Spinal cord (tissue), 10 donors: ENCODE results near the gene KRT80. TPM values are rescaled to one million over a fixed set of nuclear protein-coding genes. Genes with fewer than 3 reads are reported as not detected.

ENCODE experiments used
- DNase-seq, 6 donors: peaks; one replicate each; pipeline versions ENCODE4 v3.0.0 to v3.0.0-alpha.2; 2013 to 2015; ENCODE audit warnings: low spot score in 6 of 6, low read depth in 4 of 6
- H3K27ac ChIP-seq: one replicate; pipeline ENCODE4 v1.5.1; 2013; ENCODE audit warnings: low read depth, low read length, control low read depth
- H3K27me3 ChIP-seq: one replicate; pipeline ENCODE4 v1.6.1; 2013; ENCODE audit warnings: low read length; ENCODE audit not compliant: control insufficient read depth, insufficient read depth
- H3K36me3 ChIP-seq: one replicate; pipeline ENCODE4 v1.6.1; 2013; ENCODE audit warnings: low read length; ENCODE audit not compliant: control insufficient read depth, insufficient read depth
- H3K4me1 ChIP-seq: one replicate; pipeline ENCODE4 v1.6.1; 2013; ENCODE audit warnings: low read length; ENCODE audit not compliant: control insufficient read depth, insufficient read depth
- H3K4me3 ChIP-seq: one replicate; pipeline ENCODE4 v1.5.1; 2013; ENCODE audit warnings: low read depth, low read length, control low read depth
- H3K9me3 ChIP-seq: one replicate; pipeline ENCODE4 v1.6.1; 2013; ENCODE audit warnings: low read length; ENCODE audit not compliant: control insufficient read depth, insufficient read depth
- WGBS: methylation state at CpG from one replicate; pipeline ENCODE4 v1.1.5; 2013; ENCODE audit warnings: missing lambda C conversion rate; ENCODE audit not compliant: insufficient coverage; 5-methylcytosine and 5-hydroxymethylcytosine counted together
- polyA plus RNA-seq, 2 donors: library from polyadenylated mRNA; unstranded; fragments of 120-200 nt; gene quantifications; one replicate each; pipeline ENCODE4 v1.2.1, GENCODE V29; 2013; ENCODE audit not compliant: insufficient read length in 2 of 2
- total RNA-seq, 2 donors: library from RNA; depleted of rRNA in 1 of 2; stranded (reverse); fragments of 120-200 nt in 1 of 2; fragments of >200 nt in 1 of 2; gene quantifications; one replicate each; pipeline versions ENCODE4 v1.2.3 to v1.2.4, GENCODE V29; 2013 to 2014
- donor health status: healthy.

The KRT80 gene
- total and polyA plus RNA-seq, 4 donors, result 0.12 TPM; not detected in 3

DNA sequence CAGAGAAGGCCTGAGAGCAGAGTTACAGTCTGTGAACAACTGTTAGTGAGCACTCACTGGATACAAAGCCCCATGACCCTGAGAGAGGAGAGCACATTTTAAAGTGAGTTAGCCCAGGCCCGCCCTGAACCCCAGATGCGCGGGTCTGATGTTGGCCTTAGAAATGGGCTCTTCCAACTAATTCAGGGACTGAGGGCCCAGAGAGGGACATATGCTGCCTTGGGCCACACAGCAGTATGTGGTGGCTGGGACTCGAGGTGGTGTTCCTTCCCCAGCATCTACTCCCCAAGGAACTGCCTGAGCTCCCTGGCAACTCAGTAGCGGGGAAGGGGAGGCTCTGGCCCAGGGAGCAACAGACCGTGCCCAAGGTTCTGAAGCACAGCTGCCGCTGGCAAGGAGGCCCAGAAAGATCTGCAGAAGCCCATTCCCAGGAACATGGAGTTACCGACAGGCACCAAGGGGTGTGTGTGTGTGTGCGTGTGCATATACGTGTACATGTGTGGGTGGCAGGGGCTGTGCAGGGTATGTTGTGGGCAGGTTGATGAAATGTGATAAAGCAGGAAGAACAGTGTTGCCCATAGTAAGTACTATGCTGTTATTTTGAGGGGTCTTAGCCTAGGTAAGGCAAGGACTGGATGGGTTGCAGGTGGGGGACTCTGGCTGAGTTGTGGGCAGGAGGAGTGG lies 40.5 kb downstream of the KRT80 start:
- WGBS, result 93% methylated on average over 10 of the region's 10 CpGs
- H3K4me3 ChIP-seq, result no peak overlapping the region
- DNase-seq, result no peak
- H3K9me3 ChIP-seq, result no peaks in the 10 kb centered on the region
- peaks cover 13% of the 10 kb centered on the region for H3K27me3 ChIP-seq
- H3K4me1 ChIP-seq, result peaks cover 33% of the 10 kb centered on the region
- H3K27ac ChIP-seq, result no peak overlapping the region
- no peaks in the 10 kb centered on the region for H3K36me3 ChIP-seq

GRCh38 chr12:52149651-52150241 lies 42.1 kb downstream of the KRT80 start:
- no peak overlapping the region for H3K27ac ChIP-seq
- peaks cover 13% of the 10 kb centered on the region for H3K27me3 ChIP-seq
- no peak overlapping the region for H3K4me3 ChIP-seq
- no peaks in the 10 kb centered on the region for H3K36me3 ChIP-seq
- peaks cover 33% of the 10 kb centered on the region for H3K4me1 ChIP-seq
- no peaks in the 10 kb centered on the region for H3K9me3 ChIP-seq
- peak in 1 of 6 donors; percentile 49 for DNase-seq
- 57% methylated on average over 5 of the region's 5 CpGs for WGBS

DNA sequence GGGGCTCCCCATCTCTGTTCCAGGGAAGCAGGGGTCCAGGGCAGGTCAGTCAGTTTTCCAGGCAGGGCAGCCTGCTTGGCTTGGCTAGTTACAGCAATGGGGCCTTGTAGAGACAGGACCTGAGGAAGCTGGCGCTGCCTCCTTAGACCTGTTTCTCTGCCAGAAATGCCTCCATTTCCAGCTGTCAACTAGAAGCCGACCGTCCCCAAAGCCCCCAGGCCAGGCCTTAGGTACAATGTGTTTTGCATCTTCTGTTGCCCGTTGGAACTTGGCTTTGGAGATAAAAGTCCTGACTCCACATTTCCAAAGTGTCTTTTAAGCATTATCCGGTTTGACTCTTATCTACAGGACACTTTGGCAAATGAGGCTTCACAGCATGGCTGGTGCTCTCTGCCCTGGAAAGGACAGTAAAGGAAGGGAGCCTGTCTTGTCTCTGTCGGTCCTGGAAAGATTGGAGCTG lies 42.6 kb downstream of the KRT80 start:
- Histone ChIP-seq H3K36me3 (no peaks in the 10 kb centered on the region), H3K9me3 (no peaks in the 10 kb centered on the region), H3K4me1 (peaks cover 33% of the 10 kb centered on the region), H3K27me3 (peaks cover 13% of the 10 kb centered on the region), H3K4me3 (no peak overlapping the region), H3K27ac (no peak overlapping the region)
- 53% methylated on average over 6 of the region's 6 CpGs for WGBS
- DNase-seq, result no peak

- H3K4me1 ChIP-seq, result peaks cover 33% of the 10 kb centered on the region
- 93% methylated on average over 12 of the region's 14 CpGs for WGBS
- no peak overlapping the region for H3K27ac ChIP-seq
- H3K4me3 ChIP-seq, result no peak overlapping the region
- no peak for DNase-seq
- no peaks in the 10 kb centered on the region for H3K9me3 ChIP-seq
- peaks cover 13% of the 10 kb centered on the region for H3K27me3 ChIP-seq
- H3K36me3 ChIP-seq, result no peaks in the 10 kb centered on the region
Observed at GRCh38 chr12:52148464-52149181, 43.2 kb downstream of the KRT80 start.

DNA sequence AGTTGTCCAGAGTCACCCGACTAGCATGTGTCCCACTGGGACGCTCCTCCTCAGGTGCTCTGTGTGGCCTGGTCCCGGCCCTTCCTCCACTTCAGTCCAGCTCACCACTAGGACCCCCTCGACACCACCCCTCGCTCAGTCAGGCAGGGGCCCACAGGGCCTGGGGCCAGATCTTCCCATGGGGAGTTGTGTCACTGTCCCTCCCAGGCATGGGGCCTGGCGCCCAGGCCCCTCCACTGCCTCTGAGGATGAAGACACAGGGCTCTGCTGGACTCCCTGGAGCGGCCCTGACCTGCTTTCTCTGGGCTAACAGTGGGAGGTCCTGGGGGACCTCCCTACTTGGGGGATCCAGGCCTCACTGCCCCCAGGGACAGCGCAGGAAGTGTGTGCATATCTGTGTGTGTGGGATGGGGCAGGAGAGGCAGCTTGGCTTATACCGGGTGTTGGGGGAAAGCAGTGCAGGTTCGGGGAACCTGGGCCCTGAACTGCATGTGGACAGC lies 43.8 kb downstream of the KRT80 start:
- Histone ChIP-seq H3K4me1 (peaks cover 30% of the 10 kb centered on the region), H3K36me3 (no peaks in the 10 kb centered on the region), H3K9me3 (no peaks in the 10 kb centered on the region), H3K27ac (no peak overlapping the region), H3K27me3 (peaks cover 10% of the 10 kb centered on the region), H3K4me3 (no peak overlapping the region)
- 93% methylated on average over 10 of the region's 10 CpGs for WGBS
- DNase-seq, result no peak

GRCh38 chr12:52147367-52147963 lies 44.3 kb downstream of the KRT80 start:
- Histone ChIP-seq H3K9me3 (no peaks in the 10 kb centered on the region), H3K27ac (no peak overlapping the region), H3K27me3 (peaks cover 5% of the 10 kb centered on the region), H3K4me3 (no peak overlapping the region), H3K36me3 (no peaks in the 10 kb centered on the region), H3K4me1 (peaks cover 27% of the 10 kb centered on the region)
- DNase-seq, result peak in 1 of 6 donors; percentile 32
- 76% methylated on average over 17 of the region's 17 CpGs for WGBS

DNA sequence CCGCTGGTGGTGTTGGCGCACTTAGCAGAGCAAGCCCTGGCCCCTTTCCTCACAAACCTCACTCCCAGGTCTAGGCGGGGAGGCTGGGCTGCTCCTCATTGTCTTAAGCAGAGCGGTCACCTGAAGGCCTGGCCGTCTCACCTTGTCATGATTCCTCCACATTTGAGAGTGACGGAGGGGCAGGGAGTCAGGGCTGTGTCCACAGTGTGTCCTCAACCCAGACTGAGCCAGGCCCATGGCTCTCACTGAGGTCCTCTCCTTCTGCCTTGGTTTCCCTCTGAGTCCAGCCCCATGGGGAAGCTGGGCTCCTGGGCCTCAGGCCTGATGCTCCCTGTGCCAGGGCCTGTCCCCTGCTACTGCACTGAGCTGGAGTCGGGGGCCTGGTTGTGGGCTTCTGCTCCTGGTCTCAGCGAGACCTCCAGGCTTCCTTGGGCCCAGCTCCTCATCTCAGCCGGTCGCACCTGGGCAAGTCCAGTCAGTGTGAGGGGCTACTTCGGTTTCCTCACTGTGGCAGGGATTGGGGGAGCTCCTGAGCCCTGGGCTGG lies 44.9 kb downstream of the KRT80 start:
- WGBS, result 93% methylated on average over 10 of the region's 11 CpGs
- H3K4me3 ChIP-seq, result no peak overlapping the region
- no peaks in the 10 kb centered on the region for H3K36me3 ChIP-seq
- no peak overlapping the region for H3K27ac ChIP-seq
- no peak for DNase-seq
- peaks cover 2% of the 10 kb centered on the region for H3K27me3 ChIP-seq
- no peaks in the 10 kb centered on the region for H3K9me3 ChIP-seq
- peaks cover 22% of the 10 kb centered on the region for H3K4me1 ChIP-seq

DNA sequence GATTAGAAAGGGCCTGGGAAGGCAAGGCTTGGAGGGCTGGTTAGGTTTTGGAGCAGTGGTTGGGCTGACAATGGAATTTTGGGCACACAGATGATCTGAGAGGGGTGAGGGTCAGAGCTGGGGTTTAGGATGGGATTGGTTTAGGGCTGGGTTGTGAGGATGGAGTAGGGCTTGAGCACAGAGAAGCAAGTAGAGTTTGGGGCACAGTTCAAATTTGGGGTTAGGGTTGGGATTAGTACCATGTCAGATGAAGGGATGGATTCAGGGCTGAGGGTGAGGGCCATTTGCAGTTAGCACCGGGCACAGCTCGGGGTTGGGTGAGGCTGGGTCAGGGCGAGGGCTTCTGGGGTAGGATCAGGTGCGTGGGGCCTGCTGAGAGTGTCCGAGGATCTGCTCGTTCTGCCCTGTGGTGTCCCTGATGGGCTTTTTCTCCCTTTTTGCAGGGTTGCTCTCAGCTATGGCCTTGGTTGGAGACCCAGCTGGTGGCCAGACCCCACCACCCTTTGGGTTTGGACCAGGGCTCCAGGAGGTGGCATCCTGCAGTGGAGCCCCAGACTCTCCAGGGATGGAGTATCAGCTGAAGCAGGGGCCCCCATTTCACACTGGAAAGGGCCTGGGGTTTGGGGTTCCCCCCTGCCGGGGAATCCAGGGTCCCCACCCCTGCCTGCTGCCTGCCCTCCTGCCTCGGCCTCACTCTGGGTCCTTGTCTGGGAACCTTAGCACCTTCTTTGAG lies 45.6 kb downstream of the KRT80 start:
- Histone ChIP-seq H3K36me3 (no peaks in the 10 kb centered on the region), H3K4me1 (peaks cover 18% of the 10 kb centered on the region), H3K27ac (no peak overlapping the region), H3K27me3 (no peaks in the 10 kb centered on the region), H3K4me3 (no peak overlapping the region), H3K9me3 (no peaks in the 10 kb centered on the region)
- DNase-seq, result no peak
- 91% methylated on average over 8 of the region's 8 CpGs for WGBS
